Measurements from ENCODE around the gene GREB1L.

- TF ChIP-seq ZNF772 (CRISPR knock-in tag; IDR thresholded peaks at IDR 0.05) (no peak), ESRRA (CRISPR knock-in tag; IDR thresholded peaks at IDR 0.05; ENCODE audit: low read depth) (no peak), CTCF (CRISPR knock-in tag; IDR thresholded peaks at IDR 0.05) (no peak), ZMYM2 (CRISPR knock-in tag; IDR thresholded peaks at IDR 0.05) (no peak), SIN3B (IDR thresholded peaks at IDR 0.05; ENCODE audit: low read length) (no peak), GABPA (IDR thresholded peaks at IDR 0.05; ENCODE audit: low read depth, low read length) (no peak), GABPA (CRISPR knock-in tag; IDR thresholded peaks at IDR 0.05; ENCODE audit: low read depth) (no peak), ZUFSP (CRISPR knock-in tag; IDR thresholded peaks at IDR 0.05; ENCODE audit: borderline replicate concordance) (no peak)
These were observed 79.7 kb downstream of the GREB1L start for GRCh38 chr18:21321711-21322110.

Measured in HepG2 (cell line).